Hematopoietic multipotent progenitor cell treated with erythropoietin and hydrocortisone succinate and interleukin-3 and kit ligand, for 15 days (in vitro differentiated cells): ENCODE measurements around the gene AMER2.

Experiments used
- DNase-seq: peaks from one replicate; pipeline ENCODE4 v3.0.0-alpha.2; 2015; ENCODE audit warnings: low spot score

AMER2 gene

GRCh38 chr13:25149711-25150110, 22.4 kb downstream of the AMER2 start:
- DNase-seq, result no peak

GRCh38 chr13:25148402-25148771, 23.7 kb downstream of the AMER2 start:
- DNase-seq, result no peak

- no peak for DNase-seq
These were observed 24.3 kb downstream of the AMER2 start for GRCh38 chr13:25147638-25148401.

GRCh38 chr13:25143706-25144105, 28.4 kb downstream of the AMER2 start:
- no peak for DNase-seq

GRCh38 chr13:25141042-25141441, 31.0 kb downstream of the AMER2 start:
- no peak for DNase-seq

- no peak for DNase-seq
These were observed 34.3 kb downstream of the AMER2 start for GRCh38 chr13:25137788-25138115.

- no peak for DNase-seq
These were observed 35.0 kb downstream of the AMER2 start for GRCh38 chr13:25136880-25137787.

- no peak for DNase-seq
These were observed 36.2 kb downstream of the AMER2 start for GRCh38 chr13:25135896-25136295.

- DNase-seq, result no peak
These were observed 39.2 kb downstream of the AMER2 start for GRCh38 chr13:25132751-25133390.

GRCh38 chr13:25131881-25132420, 40.1 kb downstream of the AMER2 start:
- DNase-seq, result no peak

GRCh38 chr13:25130944-25131343, 41.1 kb downstream of the AMER2 start:
- no peak for DNase-seq

- no peak for DNase-seq
These were observed 53.6 kb downstream of the AMER2 start for GRCh38 chr13:25118378-25118905.

GRCh38 chr13:25117312-25117711, 54.8 kb downstream of the AMER2 start:
- no peak for DNase-seq

GRCh38 chr13:25116044-25116443, 56.0 kb downstream of the AMER2 start:
- no peak for DNase-seq

GRCh38 chr13:25114220-25114619, 57.9 kb downstream of the AMER2 start:
- peak; percentile 73 for DNase-seq

- no peak for DNase-seq
These were observed 59.3 kb downstream of the AMER2 start for GRCh38 chr13:25112695-25113255.
